Measurements from ENCODE around the gene SLCO2B1.

The SLCO2B1 gene

DNA sequence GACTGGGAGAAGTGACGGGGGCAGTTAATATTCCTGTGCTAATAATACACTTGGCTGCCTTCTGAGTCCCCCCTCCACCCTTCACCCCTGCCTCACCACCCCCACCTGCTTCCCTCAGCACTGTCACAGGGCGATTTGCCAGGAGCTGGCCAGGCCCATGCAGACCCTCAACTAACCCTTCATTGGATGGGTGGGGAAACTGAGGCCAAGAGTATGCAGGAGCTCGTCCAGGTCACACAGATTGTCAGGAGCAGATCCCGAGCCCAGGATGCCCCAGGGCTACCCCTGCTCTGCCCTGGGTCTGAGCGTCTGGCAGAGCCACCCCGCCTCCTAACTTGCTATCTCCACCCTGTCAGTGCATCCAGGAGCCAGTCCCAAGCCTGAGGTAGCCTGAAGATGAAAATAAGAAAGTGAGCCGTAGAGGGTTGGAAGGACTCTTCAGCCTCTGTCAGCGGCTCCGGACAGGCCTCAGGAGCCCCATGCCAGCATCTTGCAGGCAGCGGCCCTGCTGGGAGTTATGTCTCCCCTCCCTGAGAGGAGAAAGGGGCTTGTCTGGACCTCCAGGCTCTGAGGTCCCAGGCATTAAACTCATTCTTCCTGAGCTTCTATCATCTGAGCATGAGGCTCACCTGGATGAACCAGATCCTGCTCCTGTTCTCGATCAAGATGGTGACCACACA is 95.9 kb downstream of the SLCO2B1 start:
- no peak for DNase-seq (ENCODE audit: low spot score)

DNA sequence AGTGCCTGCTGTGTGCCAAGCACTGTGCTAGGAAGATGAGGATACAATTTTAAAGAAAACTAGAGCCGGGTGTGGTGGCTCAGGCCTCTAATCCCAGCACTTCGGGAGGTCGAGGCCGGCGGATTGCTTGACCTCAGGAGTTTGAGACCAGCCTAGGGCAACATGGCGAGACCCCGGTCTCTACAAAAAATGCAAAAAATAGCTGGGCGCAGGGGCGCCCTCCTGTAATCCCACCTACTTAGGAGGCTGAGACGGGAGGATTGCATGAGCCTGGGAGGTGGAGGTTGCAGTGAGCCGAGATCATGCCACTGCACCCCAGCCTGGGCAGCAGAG is 98.0 kb downstream of the SLCO2B1 start:
- DNase-seq (ENCODE audit: low spot score): no peak

DNA sequence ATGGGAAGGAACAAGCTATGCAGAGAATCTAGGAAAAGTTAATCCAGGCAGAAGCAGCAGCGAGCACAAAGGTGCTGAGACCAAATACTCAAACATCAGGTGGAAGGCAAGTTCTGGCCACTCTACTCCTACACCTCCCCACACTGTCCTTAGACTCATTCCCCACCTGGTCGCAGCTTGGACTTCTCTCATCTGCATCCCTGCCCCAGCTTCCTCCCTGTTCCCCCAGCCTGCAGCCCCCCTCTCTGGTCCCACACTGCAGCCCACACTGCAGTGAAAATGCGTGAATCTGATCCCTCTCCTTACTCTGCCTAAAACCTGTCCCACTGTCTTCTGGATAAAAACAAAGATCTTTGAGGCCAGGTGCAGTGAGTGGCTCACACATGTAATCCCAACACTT is 98.8 kb downstream of the SLCO2B1 start:
- DNase-seq (ENCODE audit: low spot score): no peak

DNA sequence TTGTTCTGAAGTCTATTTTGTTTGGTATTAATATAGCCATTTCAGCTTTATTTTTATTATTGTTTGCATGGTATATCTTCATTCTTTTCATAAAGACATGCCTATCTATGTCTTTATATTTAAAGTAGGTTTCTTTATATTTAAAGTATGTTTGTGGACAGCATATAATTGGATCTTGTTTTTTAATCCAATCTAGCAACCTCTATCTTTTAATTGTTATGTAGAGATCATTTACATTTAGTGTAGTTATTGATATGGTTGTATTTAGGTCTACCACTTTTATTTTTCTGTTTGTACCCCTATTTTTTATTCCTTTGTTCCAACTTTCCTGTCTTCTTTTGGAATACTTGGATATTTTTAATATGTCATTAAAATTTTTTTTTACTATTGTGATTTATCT is 103.4 kb downstream of the SLCO2B1 start:
- DNase-seq (ENCODE audit: low spot score): no peak

Measured in SK-N-DZ (cell line).